HG03095 (cell line): ENCODE data around the gene IARS2.
"Not testable (repeated sequence)": the region's sequence is repeated elsewhere in the genome, so short reads cannot be mapped to it uniquely, and the experiment has no call there.

ENCODE experiments used
- ATAC-seq: cut with Tn5 transposase; IDR thresholded peaks from one replicate; pipeline ENCODE4 v1.9.1; 2021; ENCODE audit warnings: moderate library complexity; ENCODE audit not compliant: unreplicated experiment

Gene IARS2

GRCh38 chr1:220164116-220164515 is 70.2 kb downstream of the IARS2 start:
- ATAC-seq: no peak

- ATAC-seq: no peak
These were observed 70.6 kb downstream of the IARS2 start for GRCh38 chr1:220164517-220164916.

GRCh38 chr1:220166853-220167252 is 72.9 kb downstream of the IARS2 start:
- no peak for ATAC-seq

GRCh38 chr1:220169887-220170286 is 76.0 kb downstream of the IARS2 start:
- not testable (repeated sequence) for ATAC-seq

- ATAC-seq: no peak
These were observed 77.0 kb downstream of the IARS2 start for GRCh38 chr1:220170836-220171526.

- ATAC-seq: no peak
These were observed 82.6 kb downstream of the IARS2 start for GRCh38 chr1:220176540-220176939.

DNA sequence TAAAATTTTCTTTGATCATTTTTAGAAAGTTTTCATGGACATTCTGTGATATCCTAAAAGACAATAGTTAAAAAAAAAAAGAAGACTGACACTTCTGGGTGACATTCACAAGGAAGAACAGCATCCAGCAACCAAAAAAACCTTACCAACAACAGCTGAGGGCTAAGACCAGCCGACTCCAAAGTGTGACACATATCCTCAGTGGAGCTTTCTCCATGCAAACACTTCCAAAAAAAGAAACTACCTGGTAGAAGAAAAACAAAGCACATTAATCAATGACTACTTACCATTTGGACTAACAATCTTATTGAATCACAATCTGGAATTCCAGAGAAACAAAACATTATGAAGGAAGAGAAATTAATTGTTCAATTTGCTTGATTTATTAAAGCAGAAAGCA is 88.2 kb downstream of the IARS2 start:
- no peak for ATAC-seq

DNA sequence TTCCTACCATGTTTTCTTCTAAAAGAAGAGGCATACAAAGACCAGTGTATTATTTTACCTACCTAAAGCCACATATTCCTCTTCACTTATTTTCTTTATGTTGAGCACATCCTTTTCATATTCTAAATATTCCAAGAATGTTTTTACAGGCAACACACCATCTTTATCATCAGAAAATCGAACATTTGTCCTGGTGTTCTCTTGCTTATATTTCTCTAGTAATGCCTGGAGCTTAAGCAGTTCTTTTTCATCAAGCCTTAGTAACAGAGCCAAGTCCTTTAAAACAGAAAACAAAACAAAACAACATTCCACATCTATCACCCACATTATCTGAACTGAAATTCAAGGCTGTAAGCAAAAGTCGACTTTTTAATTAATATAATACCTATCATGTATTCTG is 88.7 kb downstream of the IARS2 start:
- no peak for ATAC-seq

- no peak for ATAC-seq
These were observed 90.6 kb downstream of the IARS2 start for GRCh38 chr1:220184506-220184905.

GRCh38 chr1:220186752-220187151 is 92.8 kb downstream of the IARS2 start:
- no peak for ATAC-seq

DNA sequence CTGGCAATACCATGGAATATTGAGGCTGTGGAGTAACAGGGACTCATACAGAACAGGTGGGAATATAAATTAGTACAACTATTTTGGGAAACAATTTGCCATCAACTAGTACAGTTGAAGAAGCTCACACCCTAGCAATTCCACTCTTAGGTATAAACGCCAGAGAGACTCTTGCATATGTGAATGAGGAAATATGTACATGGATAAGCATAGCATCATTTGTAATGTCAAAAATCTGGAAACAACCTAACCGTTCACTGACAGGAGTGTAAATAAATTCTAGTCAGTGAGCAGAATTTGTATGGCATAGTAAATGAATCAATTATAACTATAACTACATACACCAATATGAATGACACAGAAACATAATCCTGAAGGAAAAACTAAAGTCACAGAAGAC is 94.6 kb downstream of the IARS2 start:
- no peak for ATAC-seq

- ATAC-seq: no peak
These were observed 95.9 kb downstream of the IARS2 start for GRCh38 chr1:220189750-220190347.

GRCh38 chr1:220195701-220196100 is 101.8 kb downstream of the IARS2 start:
- ATAC-seq: no peak
